Smooth muscle cell (in vitro differentiated cells): ENCODE data around the gene C1orf216. TPM values are rescaled to one million over a fixed set of nuclear protein-coding genes. Genes with fewer than 3 reads are reported as not detected.

Experiments used
- DNase-seq: peaks from one replicate; lab custom pipeline; 2025; ENCODE audit not compliant: unreplicated experiment; lab: John Stamatoyannopoulos, UW
- H2AFZ ChIP-seq: fragments of 200-600 bp; sonication (generic); 2 replicates; pipeline ENCODE4 v1.6.0; 2016; ENCODE audit warnings: antibody characterized with exemption, low read depth, mild to moderate bottlenecking
- H3F3A ChIP-seq: fragments of 200-600 bp; sonication (generic); 2 replicates; pipeline ENCODE4 v1.6.0; 2017; ENCODE audit warnings: antibody characterized with exemption, low read depth
- H3K27ac ChIP-seq: fragments of 200-600 bp; sonication (generic); 2 replicates; pipeline ENCODE4 v1.5.1; 2016; ENCODE audit warnings: low read depth, mild to moderate bottlenecking
- H3K27me3 ChIP-seq: fragments of 200-600 bp; sonication (generic); 2 replicates; pipeline ENCODE4 v1.6.1; 2016; ENCODE audit warnings: low read depth, mild to moderate bottlenecking
- H3K36me3 ChIP-seq: fragments of 200-600 bp; sonication (generic); 2 replicates; pipeline ENCODE4 v1.5.1; 2016; ENCODE audit warnings: low read depth
- H3K4me1 ChIP-seq: fragments of 200-600 bp; sonication (generic); 2 replicates; pipeline ENCODE4 v1.5.1; 2016; ENCODE audit warnings: low read depth
- H3K4me2 ChIP-seq: fragments of 200-600 bp; sonication (generic); 2 replicates; pipeline ENCODE4 v1.6.0; 2016; ENCODE audit warnings: mild to moderate bottlenecking
- H3K4me3 ChIP-seq: fragments of 200-600 bp; sonication (generic); 2 replicates; pipeline ENCODE4 v1.5.1; 2016; ENCODE audit warnings: mild to moderate bottlenecking
- H3K79me2 ChIP-seq: fragments of 200-600 bp; sonication (generic); 2 replicates; pipeline ENCODE4 v1.6.0; 2016; ENCODE audit warnings: low read depth, mild to moderate bottlenecking
- H3K9ac ChIP-seq: fragments of 200-600 bp; sonication (generic); 2 replicates; pipeline ENCODE4 v1.6.0; 2016; ENCODE audit warnings: low read depth
- H3K9me3 ChIP-seq: fragments of 200-600 bp; sonication (generic); replicated peaks from 2 replicates; pipeline ENCODE4 v1.5.1; 2016; ENCODE audit warnings: low read depth
- H4K20me1 ChIP-seq: fragments of 200-600 bp; sonication (generic); 2 replicates; pipeline ENCODE4 v1.6.0; 2016; ENCODE audit warnings: low read depth
- CTCF ChIP-seq: fragments of 200-600 bp; sonication (generic); IDR thresholded peaks from 2 replicates; pipeline ENCODE4 v1.5.1; 2017; ENCODE audit warnings: borderline replicate concordance, mild to moderate bottlenecking, antibody characterized with exemption; ENCODE audit not compliant: insufficient read depth, poor library complexity, severe bottlenecking
- WGBS: methylation state at CpG from one replicate; pipeline ENCODE4 v1.1.7; 2016; ENCODE audit warnings: low lambda C conversion rate; 5-methylcytosine and 5-hydroxymethylcytosine counted together
- polyA plus RNA-seq: library from polyadenylated mRNA; unstranded; fragments of >200 nt; fragmentation: Nextera tagmentation; extraction: Ambion mirVana; gene quantifications from 2 replicates; pipeline ENCODE4 v1.2.1, GENCODE V29; 2016
- total RNA-seq: library from RNA; depleted of rRNA; stranded (reverse); fragments of >200 nt; gene quantifications from 2 replicates; pipeline ENCODE4 v1.2.3, GENCODE V29; 2014

The C1orf216 gene
- total and polyA plus RNA-seq, 2 experiments from 2014 or later = 7.5 to 9.4 TPM

- peaks cover 17% of the 10 kb centered on the region for H3K27me3 ChIP-seq
- no peaks in the 10 kb centered on the region for H3K79me2 ChIP-seq
- H4K20me1 ChIP-seq = no peaks in the 10 kb centered on the region
- no peaks in the 10 kb centered on the region for H3K36me3 ChIP-seq
- DNase-seq = no peak
- 87% methylated on average over 5 of the region's 5 CpGs for whole genome bisulfite sequencing
- H3K4me1 ChIP-seq = no peaks in the 10 kb centered on the region
- H3K4me2 ChIP-seq = no peak overlapping the region
- no peak overlapping the region for H3K27ac ChIP-seq
- no peaks in the 10 kb centered on the region for H3K9me3 ChIP-seq
- no peak overlapping the region for H3K9ac ChIP-seq
- H3K4me3 ChIP-seq = no peak overlapping the region
- no peak for TF ChIP-seq CTCF
- H3F3A ChIP-seq = no peaks in the 10 kb centered on the region
- no peak overlapping the region for H2AFZ ChIP-seq
Measured at GRCh38 chr1:35668506-35668905, 50.2 kb downstream of the C1orf216 start.

GRCh38 chr1:35666916-35667315 is 51.8 kb downstream of the C1orf216 start:
- Histone ChIP-seq H3K4me1 (no peaks in the 10 kb centered on the region), H3K79me2 (no peaks in the 10 kb centered on the region), H4K20me1 (no peaks in the 10 kb centered on the region), H3K4me2 (no peak overlapping the region), H3K4me3 (no peak overlapping the region), H3K9me3 (no peaks in the 10 kb centered on the region), H3K9ac (no peak overlapping the region), H3K36me3 (no peaks in the 10 kb centered on the region), H2AFZ (no peak overlapping the region), H3K27ac (no peak overlapping the region), H3K27me3 (peaks cover 17% of the 10 kb centered on the region), H3F3A (no peaks in the 10 kb centered on the region)
- DNase-seq = no peak
- TF ChIP-seq CTCF = no peak
- WGBS = 67% methylated on average over 1 of the region's 1 CpG

GRCh38 chr1:35666216-35666615 is 52.5 kb downstream of the C1orf216 start:
- Histone ChIP-seq H3K27ac (no peak overlapping the region), H3K4me1 (no peaks in the 10 kb centered on the region), H4K20me1 (no peaks in the 10 kb centered on the region), H3K36me3 (no peaks in the 10 kb centered on the region), H3K9me3 (no peaks in the 10 kb centered on the region), H3K4me3 (no peak overlapping the region), H3K27me3 (peaks cover 17% of the 10 kb centered on the region), H2AFZ (no peak overlapping the region), H3K79me2 (no peaks in the 10 kb centered on the region), H3K9ac (no peak overlapping the region), H3F3A (no peaks in the 10 kb centered on the region), H3K4me2 (no peak overlapping the region)
- 86% methylated on average over 2 of the region's 2 CpGs for WGBS
- DNase-seq = no peak
- no peak for TF ChIP-seq CTCF

Other genes starting within 250 kb of the C1orf216 start
- 33.6 and 37.0 TPM in 2 replicates for gene KIAA0319L, start 161.5 kb downstream of the C1orf216 start, total RNA-seq
- gene KIAA0319L, start 161.5 kb downstream of the C1orf216 start, polyA plus RNA-seq = 30.1 and 36.3 TPM in 2 replicates
- 10.8 and 12.2 TPM in 2 replicates for gene NCDN, start 161.1 kb downstream of the C1orf216 start, total RNA-seq
- gene NCDN, start 161.1 kb downstream of the C1orf216 start, polyA plus RNA-seq = 21.8 and 25.8 TPM in 2 replicates
- gene TFAP2E, start 145.6 kb downstream of the C1orf216 start, total RNA-seq = 0.36 and 1.2 TPM in 2 replicates
- gene TFAP2E, start 145.6 kb downstream of the C1orf216 start, polyA plus RNA-seq = 0.30 and 0.80 TPM in 2 replicates
- gene PSMB2, start 77.4 kb downstream of the C1orf216 start, total RNA-seq = 41.0 and 51.6 TPM in 2 replicates
- gene PSMB2, start 77.4 kb downstream of the C1orf216 start, polyA plus RNA-seq = 105 and 110 TPM in 2 replicates
- 2.9 and 4.5 TPM in 2 replicates for gene CLSPN, start 51.1 kb upstream of the C1orf216 start, total RNA-seq
- gene CLSPN, start 51.1 kb upstream of the C1orf216 start, polyA plus RNA-seq = 2.4 and 4.7 TPM in 2 replicates
- 10.7 and 13.0 TPM in 2 replicates for gene AGO4, start 89.1 kb upstream of the C1orf216 start, total RNA-seq
- gene AGO4, start 89.1 kb upstream of the C1orf216 start, polyA plus RNA-seq = 5.8 and 6.1 TPM in 2 replicates
- gene AGO1, start 164.3 kb upstream of the C1orf216 start, total RNA-seq = 10.8 and 15.3 TPM in 2 replicates
- 4.9 and 8.1 TPM in 2 replicates for gene AGO1, start 164.3 kb upstream of the C1orf216 start, polyA plus RNA-seq
- 22.6 and 31.6 TPM in 2 replicates for gene AGO3, start 212.2 kb upstream of the C1orf216 start, total RNA-seq
- 14.3 and 22.9 TPM in 2 replicates for gene AGO3, start 212.2 kb upstream of the C1orf216 start, polyA plus RNA-seq